Urothelium cell line (cell line): ENCODE results near the gene ARMC9.
"Not testable (repeated sequence)": the region's sequence is repeated elsewhere in the genome, so short reads cannot be mapped to it uniquely, and the experiment has no call there.

Experiments
- DNase-seq: peaks from one replicate; pipeline ENCODE4 v3.0.0; 2011; ENCODE audit warnings: low spot score, mixed read lengths
- FAIRE-seq: peaks from 2 replicates; lab custom pipeline; 2011; peaks lifted over from hg19 to GRCh38; lab: Jason Lieb, UNC

The ARMC9 gene

GRCh38 chr2:231359441-231359840 lies 161.0 kb downstream of the ARMC9 start:
- FAIRE-seq: no peak
- DNase-seq: no peak

DNA sequence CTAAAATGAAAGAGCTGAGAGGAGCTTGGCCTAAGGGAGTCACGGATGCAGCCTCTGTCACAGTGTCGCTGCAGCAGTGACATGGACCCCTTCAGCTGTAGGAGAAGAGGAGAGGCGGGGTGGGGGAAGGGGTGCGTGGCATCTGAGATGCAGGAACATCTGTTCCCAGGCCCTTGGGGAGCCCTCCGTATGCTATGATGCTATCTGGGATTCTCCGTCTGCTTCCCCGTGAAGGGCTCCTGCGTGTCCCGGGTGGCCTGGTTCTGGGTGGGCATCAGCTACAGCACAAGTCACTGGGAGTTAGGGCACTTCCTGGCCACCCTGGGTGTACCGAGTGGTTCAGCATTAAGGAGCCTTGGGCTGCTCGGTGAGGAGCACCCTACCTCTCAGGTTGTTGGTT lies 161.5 kb downstream of the ARMC9 start:
- DNase-seq: no peak
- FAIRE-seq: no peak

DNA sequence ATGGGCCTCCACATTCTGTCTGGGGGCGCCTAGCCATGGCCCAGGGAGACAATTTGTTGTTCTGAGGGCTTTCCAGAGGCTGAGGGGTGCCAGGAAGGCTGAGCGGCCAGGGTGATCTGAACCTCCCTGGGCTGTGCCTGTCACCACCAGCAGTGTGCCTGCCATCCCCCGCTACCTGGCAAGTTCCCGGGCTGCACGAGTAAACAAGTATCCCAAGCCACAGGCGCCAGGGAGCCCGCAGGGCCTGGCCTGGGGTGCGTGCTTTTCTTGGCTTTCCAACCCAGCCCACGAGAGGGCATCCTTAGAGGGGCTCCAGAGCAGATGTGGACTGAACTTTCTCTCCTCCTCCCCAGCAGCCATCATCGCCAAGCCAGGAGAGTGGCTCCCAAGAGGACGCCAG lies 162.0 kb downstream of the ARMC9 start:
- DNase-seq (no peak), FAIRE-seq (no peak)

DNA sequence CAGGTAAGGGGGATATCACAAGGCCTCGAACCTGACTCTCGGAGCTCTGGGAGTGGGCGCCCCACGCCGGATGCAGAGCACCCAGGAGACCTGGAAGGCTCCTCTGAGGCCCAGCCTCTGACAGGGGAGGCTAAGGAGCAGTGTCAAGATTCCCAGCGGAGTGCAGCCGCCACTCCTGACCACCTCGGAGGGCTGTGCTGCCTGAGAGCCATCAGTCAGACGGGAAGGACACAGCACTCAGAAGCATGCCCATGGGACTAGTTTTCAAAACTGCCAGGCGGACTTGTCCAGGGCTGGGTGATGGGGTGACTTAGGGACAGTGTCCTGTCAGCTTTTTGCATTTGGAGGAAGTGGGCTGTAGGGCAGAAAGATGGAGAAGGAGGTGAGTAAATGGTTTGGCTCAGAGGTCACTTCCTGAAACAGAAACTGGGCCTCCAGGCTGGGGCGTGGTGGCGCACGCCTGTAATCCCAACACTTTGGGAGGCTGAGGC lies 162.5 kb downstream of the ARMC9 start:
- no peak for FAIRE-seq
- DNase-seq: no peak

DNA sequence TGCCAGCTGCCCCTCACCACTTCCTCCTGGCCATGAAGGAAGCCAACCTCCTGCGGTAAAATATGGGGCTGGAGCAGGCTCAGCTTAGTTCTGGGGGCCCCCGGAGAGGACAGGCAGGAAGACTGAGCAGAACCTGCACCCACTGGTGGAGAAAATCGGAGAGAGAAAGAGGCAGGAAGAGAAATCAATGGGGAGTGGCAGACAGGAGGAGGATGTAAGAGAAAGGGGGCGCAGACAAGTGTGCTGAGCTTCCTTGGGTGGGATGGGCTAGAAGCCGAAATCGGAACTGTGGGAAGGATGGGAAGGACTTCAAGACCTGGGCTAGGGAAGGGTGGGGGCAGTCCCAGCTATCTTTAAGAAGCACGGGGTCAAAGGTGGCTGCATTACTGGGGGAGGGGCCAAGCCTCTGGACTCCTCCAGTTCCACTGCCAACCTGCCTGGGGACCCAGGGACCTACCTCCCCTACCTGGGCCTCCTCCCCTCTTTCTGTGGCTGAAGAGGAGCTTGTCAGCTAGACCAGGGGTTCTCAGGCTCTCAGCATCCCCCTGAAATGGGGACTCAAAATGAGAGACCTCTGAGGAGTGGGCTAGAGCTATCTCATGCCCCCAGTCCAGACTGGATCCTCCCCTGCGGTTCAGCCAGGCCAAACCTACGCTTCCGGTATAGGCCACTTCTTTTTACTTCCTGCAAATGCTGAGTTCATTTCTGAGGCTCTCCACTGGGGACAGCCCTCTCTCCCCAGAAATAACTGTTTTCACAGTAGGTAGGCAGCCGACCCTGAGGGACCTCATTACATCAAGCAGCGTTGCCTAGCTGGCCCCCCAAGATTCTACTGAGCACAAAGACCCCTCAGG lies 163.5 kb downstream of the ARMC9 start:
- no peak for FAIRE-seq

GRCh38 chr2:231362555-231363184 lies 164.2 kb downstream of the ARMC9 start:
- DNase-seq: no peak
- FAIRE-seq: no peak

More for the DNA sequence above, 163.5 kb downstream of the ARMC9 start:
- no peak for DNase-seq

GRCh38 chr2:231364061-231364460 lies 165.6 kb downstream of the ARMC9 start:
- DNase-seq: no peak
- FAIRE-seq: no peak

- FAIRE-seq (peak; percentile 91), DNase-seq (peak; percentile 80)
Measured at GRCh38 chr2:231364961-231365810, 166.8 kb downstream of the ARMC9 start.

GRCh38 chr2:231367178-231367577 lies 168.7 kb downstream of the ARMC9 start:
- no peak for FAIRE-seq
- no peak for DNase-seq

DNA sequence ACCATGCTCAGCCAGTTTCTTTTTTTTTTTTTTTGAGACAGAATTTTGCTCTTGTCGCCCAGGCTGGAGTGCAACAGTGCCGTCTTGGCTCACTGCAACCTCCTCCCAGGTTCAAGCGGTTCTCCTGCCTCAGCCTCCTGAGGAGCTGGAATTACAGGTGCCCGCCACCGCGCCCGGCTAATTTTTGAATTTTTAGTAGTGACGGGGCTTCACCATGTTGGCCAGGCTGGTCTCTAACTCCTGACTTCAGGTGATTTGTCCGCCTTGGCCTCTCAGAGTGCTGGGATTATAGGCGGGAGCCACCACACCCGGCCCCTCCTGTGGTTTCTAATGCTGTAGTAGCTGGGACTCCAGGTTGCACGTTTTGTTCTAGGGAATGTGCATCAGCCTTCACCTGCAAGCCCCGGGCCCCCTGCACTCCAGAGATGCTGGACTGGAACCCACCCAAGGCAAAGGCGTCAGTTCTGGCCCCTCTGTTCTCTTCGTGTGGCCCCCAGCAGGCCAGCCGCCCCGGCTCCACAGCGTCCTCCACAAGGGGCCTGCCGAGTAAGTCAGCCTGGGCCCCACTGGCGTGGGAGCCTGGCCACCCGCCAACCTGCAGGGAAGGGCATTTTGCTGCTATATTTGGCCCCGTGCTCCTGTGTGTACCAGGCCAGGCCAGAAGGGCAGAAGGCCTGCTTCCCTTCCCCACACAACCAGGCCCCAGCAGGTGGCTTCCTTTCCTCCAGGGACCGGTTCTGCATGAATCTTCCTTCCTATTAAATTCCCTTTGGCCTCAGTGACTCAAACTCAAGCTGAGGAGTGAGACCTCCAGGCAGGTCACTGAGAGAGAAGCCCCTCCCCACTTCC lies 171.4 kb downstream of the ARMC9 start:
- FAIRE-seq (no peak), DNase-seq (no peak)

DNA sequence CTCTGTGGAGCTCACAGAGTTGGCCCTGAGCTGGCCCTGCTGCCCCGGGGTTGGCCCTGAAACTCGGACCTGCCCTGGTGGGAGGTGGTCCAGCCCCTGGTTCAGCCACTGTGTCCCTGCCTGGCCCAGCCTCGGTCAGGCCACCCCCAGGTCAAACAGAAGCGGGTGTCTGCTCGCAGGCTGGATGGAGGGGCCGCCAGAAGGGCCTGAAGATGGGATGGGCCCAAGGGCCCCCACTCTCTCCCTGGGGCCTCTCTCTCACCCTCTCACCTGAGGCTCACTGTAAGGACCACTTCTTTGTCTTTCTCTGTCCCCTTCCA lies 172.0 kb downstream of the ARMC9 start:
- no peak for FAIRE-seq
- no peak for DNase-seq

DNA sequence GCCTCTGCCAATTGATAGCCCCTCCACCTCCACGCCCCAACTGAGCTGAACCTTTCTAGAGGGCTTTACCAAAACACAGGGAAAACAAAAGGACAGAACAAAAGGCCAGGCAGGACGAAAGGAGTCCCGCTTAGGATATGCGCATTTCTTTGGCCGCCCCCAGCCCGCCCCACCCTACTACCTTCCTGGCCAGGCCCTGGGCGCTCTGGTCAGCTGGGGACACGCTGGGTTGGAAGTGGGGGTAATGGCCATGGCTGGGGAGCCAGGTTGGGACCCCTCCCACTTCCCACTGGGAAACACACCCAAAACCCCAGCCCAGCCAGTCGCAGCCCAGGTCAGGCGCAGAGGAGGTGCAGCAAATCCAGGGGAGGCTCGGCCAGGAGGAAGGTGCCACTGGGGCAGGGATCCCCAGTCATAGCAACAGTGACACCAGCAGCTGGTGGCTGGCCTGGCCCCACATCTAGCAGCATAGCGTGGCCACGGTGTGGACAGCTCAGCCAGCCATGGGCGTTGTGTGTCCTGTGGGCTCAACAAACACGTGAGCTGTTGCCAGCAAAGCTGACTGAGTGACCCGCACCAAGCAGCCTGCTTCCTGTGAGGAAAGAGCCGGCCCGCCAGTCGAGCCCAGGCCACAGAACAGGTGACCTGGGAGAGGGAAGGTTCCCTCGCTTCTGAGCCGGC lies 172.5 kb downstream of the ARMC9 start:
- DNase-seq: no peak
- no peak for FAIRE-seq

GRCh38 chr2:231371430-231372054 lies 173.1 kb downstream of the ARMC9 start:
- FAIRE-seq (no peak), DNase-seq (no peak)

DNA sequence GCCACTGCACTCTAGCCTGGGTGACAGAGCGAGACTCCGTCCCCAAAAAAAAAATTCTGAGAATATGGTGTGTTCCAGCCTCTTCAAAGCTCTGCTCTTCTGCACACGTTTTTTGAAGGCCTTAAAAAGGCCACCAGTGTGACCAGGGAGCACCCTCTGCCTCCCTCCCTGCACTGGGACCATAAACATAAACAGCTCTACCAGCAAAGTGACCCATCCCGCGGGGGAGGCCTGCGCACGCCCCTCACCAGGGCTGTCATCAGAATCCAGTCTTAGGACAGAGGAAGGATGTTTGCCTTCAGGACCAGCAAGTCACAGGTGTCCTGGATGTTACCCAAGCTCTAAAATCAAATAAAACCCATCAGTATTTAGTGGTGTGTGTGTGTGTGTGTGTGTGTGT lies 173.9 kb downstream of the ARMC9 start:
- FAIRE-seq (no peak), DNase-seq (no peak)

DNA sequence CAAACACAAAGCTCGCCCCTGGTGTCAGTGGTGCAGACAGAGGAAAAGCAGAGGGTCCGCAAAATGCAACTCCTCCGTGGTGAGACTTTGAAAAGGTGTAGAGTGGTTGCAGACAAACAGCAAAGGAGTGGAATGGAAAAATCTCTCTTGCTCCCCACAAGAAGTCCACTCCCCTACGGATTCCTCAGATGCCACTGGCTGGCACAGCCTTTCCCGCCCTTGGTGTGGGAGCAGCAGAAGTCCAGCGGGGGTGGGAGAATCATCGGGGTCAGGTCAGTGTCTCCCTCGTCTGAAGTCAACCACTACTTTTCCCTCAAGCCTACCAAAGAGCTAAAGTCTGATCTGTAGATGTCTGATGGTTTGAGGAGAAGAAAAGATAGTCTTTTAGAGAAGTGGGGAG lies 174.8 kb downstream of the ARMC9 start:
- DNase-seq (no peak), FAIRE-seq (no peak)

DNA sequence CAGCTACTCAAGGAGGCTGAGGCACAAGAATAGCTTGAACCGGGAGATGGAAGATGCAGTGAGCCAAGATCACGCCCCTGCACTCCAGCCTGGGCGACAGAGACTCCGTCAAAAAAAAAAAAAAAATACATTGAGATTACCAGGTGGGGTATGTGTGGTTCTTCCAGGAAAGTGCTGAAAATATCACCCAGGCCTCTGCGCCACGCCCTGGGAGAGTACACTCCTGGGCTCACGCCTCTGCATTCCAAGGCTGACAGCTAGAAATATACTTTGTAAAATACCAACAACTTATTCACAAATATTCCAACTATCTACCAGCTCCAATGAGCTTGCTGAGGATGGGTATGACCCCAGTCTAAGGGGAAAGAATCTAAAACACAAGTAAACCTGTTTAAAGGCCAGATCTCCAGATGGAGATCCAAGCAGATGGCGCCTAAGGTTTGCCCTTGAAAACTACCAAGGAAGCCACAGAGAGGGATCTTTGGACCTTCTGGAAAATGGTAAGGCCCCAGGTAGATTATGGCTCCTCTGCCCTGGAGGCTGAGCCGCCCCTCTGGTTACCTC lies 175.4 kb downstream of the ARMC9 start:
- FAIRE-seq (no peak), DNase-seq (no peak)

GRCh38 chr2:231374771-231375170 lies 176.3 kb downstream of the ARMC9 start:
- DNase-seq (no peak), FAIRE-seq (no peak)

DNA sequence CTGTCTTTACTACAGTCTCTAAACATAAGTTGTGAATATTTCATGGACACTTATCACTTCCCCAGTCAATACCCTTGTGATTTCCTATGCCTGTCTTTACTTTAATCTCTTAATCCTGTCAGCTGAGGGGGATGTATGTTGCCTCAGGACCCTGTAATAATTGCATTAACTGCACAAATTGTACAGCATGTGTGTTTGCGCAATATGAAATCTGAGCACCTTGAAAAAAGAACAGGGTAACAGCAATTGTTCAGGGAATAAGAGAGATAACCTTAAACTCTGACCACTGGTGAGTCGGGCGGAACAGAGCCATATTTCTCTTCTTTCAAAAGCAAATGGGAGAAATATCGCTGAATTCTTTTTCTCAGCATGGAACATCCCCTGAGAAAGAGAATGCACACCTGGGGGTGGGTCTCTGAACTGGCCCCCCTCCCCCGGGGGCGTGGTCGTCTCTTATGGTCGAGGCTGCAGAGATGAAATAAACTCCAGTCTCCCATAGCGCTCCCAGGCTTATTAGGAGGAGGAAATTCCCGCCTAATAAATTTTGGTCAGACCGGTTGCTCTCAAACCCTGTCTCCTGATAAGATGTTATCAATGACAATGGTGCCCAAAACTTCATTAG lies 177.7 kb downstream of the ARMC9 start:
- not testable (repeated sequence) for FAIRE-seq, DNase-seq

GRCh38 chr2:231376857-231377256 lies 178.4 kb downstream of the ARMC9 start:
- FAIRE-seq (no peak), DNase-seq (no peak)
